AG09319 (cell line): ENCODE results near the gene TLR10.

Experiments
- DNase-seq: peaks from one replicate; pipeline ENCODE4 v3.0.0-alpha.2; 2010; ENCODE audit warnings: low read depth; ENCODE audit errors: extremely low read depth
- TF ChIP-seq, protein P1 (sequence below): IDR thresholded peaks from 2 replicates; pipeline ENCODE4 v1.5.1; 2011; ENCODE audit warnings: low read depth, mild to moderate bottlenecking, inconsistent platforms, low read length, moderate library complexity

Gene TLR10

DNA sequence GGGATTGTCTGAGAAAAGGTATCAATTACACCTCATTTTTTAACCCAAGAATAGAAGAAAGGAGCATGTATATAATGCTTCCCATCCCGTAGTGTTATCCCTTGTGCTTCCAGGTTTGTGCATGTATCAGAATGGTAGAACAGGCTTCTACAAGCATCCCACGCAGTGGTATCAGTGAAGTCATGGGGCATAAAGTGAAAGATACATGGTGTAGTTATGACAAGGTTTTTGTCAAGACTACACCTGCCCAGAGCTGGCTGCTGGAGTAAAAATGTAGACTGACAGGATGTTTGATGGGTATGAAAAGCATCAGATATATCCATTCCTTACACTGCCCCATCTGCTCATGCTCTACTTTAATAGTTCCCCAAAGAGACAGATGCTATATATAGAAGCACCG lies 12.3 kb upstream of the TLR10 start:
- TF ChIP-seq, protein P1, sequence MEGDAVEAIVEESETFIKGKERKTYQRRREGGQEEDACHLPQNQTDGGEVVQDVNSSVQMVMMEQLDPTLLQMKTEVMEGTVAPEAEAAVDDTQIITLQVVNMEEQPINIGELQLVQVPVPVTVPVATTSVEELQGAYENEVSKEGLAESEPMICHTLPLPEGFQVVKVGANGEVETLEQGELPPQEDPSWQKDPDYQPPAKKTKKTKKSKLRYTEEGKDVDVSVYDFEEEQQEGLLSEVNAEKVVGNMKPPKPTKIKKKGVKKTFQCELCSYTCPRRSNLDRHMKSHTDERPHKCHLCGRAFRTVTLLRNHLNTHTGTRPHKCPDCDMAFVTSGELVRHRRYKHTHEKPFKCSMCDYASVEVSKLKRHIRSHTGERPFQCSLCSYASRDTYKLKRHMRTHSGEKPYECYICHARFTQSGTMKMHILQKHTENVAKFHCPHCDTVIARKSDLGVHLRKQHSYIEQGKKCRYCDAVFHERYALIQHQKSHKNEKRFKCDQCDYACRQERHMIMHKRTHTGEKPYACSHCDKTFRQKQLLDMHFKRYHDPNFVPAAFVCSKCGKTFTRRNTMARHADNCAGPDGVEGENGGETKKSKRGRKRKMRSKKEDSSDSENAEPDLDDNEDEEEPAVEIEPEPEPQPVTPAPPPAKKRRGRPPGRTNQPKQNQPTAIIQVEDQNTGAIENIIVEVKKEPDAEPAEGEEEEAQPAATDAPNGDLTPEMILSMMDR, result no peak
- no peak for DNase-seq

DNA sequence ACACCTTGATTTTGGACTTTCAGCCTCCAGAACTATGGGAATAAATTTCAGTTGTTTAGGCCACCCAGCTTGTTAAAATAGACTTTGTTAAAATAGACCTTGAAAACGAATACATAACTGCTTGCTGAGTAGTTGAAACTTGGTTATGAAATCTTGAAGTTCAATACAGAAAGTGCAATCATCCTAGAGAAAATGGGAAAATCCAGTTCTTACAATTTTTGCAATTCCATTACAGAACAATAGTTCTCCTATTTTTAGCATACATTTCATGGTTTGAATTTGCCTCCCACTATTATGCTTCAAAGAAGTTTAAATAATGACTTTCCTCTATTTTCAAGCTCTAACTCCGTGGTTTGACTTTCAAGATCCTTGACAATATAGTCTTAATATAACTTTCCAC lies 11.3 kb upstream of the TLR10 start:
- DNase-seq, result no peak
- TF ChIP-seq, protein P1, result no peak

DNA sequence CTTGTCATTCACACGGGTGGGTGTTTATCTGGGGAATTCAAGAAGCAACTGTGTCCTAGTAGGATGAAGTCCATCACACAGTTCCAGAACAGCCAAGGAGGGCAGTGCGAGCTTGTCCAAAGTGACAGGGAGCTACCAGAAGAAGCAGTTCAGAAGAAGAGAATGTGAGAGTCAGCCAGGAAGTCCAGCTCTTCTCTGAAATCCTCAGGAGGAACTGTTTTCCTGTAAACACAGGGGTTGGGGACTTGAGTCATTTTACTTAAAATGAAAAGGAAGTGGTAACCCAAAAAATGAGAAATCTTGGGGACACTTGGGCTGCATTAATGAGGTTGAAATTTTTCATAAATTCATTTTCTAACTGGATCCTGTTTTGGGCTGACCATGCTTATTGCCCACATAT lies 8.2 kb upstream of the TLR10 start:
- no peak for DNase-seq
- TF ChIP-seq, protein P1, result no peak

DNA sequence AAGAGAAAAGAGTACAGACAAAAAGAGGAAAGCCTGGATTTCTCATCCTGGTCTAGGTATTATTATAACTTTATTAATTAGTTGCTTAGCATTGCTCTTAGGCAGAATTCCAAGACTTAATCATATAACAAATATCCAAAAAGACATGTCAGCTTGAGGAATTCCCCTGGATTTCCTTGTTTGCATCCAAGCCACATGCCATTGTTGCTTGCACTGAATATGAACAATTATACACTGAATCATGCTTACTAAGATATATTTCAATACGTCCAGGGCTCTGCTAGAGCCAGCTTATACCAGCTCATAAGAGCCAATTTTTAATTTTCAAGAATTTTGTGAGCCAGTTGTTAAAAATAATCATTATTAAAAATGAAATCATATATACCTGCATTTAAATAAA lies 5.5 kb upstream of the TLR10 start:
- DNase-seq, result no peak

DNA sequence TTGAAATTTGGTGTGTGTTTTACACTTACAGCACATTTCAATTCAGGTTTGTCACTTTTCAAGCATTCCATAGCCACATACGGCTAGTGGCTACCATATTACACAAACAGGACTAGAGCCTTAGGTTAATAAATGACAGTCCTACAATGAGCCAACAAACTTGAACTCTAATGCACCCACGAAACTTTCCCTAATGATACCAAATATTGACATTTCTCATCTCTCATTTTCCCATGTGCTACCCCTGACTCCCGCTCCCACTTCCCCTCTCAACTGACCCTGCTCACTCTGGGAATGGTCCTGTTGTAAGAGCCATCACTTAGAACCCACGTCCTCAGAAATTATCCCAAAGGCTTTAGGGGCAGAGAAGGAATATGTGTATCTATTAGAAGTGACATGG lies 4.9 kb upstream of the TLR10 start:
- TF ChIP-seq, protein P1, result no peak
- no peak for DNase-seq

More for the DNA sequence above, 5.5 kb upstream of the TLR10 start:
- TF ChIP-seq, protein P1, result no peak

DNA sequence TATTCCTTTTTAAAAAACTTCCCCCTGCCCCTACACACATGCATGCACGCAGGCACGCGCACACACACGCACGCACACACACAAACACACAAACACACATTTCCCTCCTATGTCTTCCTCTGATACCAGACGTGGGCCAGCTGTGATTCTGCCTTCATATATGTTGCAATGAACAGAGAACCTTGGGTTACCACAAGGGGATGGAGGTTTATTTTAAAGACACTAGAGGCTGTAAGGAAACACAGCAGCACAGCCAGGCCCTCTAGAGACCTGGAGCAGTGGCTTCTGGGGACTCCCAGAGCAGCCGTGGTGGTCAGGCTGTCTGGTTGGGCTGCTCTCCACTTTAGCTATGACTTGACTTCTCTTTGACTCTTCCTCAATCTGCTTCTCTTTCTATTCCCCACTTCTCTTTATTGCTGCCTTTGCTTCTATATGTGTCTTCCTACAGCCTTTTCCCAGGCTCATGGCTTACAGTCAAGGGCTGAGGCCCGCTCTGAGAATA lies 3.2 kb upstream of the TLR10 start:
- DNase-seq, result no peak
- TF ChIP-seq, protein P1, result no peak

DNA sequence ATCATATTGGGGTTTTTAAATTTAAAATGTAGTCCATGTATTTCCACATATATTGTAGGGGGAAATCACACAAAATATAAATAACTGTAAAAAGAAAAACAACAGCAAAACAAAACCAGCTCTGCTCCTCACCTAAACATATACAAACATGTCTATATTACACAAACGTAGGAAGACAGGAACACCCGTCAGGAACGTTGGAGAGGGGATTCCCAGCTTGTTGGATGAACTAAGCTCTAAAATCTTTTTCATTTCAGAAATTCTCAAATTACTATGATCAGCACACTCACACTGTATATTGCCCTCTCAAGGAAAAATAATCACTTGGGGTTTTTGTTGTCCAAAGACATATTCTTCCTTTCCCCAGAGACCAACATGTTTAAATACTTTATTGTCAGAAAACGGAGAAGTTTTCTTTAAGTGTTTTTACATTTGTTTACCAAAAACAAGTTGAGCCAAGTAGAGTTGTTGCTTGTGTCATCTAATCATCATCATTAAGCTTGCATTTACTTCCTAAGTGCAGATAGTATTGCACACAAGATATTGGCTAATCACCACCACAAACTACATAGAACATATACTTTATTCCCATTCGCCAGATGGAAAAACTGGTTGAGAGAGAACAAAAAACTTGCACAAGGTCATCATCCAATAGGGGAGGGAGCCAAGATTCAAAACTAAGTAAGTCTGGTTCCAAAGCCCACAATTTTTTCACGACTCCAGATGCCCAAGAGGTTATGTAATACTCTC lies 2.4 kb upstream of the TLR10 start:
- TF ChIP-seq, protein P1, result no peak
- DNase-seq, result no peak
